IMR-90 (cell line): ENCODE results near the gene MAP7D1. TPM values are rescaled to one million over a fixed set of nuclear protein-coding genes. Genes with fewer than 3 reads are reported as not detected.

ENCODE experiments used
- ATAC-seq: fragments of 200-7000 bp; cut with Tn5 transposase; 2 replicates; pipeline ENCODE4 v1.9.1; 2020; ENCODE audit warnings: low read depth, mild to moderate bottlenecking, moderate library complexity
- BruUV-seq: library from RNA; stranded (reverse); fragments of 400-500 nt; replicated peaks from 2 replicates; lab custom pipeline; 2021; lab: Mats Ljungman, UMichigan
- CTCF ChIA-PET: fragments of 300-600 bp; formaldehyde crosslinking; extraction: SDS; loops from one replicate; lab custom pipeline; 2021; ENCODE audit warnings: antibody characterized with exemption; lab: Yijun Ruan, JAX
- POLR2A ChIA-PET: fragments of 300-600 bp; sonication (Branson Sonifier 250); formaldehyde crosslinking; loops from one replicate; lab custom pipeline; 2022; ENCODE audit warnings: antibody characterized with exemption; ENCODE audit not compliant: unreplicated experiment; lab: Charles Lee
- DNase-seq: peaks from one replicate; pipeline ENCODE4 v3.0.0; 2013
- H2AFZ ChIP-seq: replicated peaks from 2 replicates; pipeline ENCODE3; 2013; ENCODE audit warnings: low read length, mild to moderate bottlenecking; ENCODE audit not compliant: poor library complexity
- H2AK5ac ChIP-seq: 2 replicates; pipeline ENCODE4 v1.6.1; 2013; ENCODE audit warnings: low read depth, low read length, inconsistent platforms
- H2AK9ac ChIP-seq: replicated peaks from 2 replicates; pipeline ENCODE3; 2013; ENCODE audit warnings: mild to moderate bottlenecking, low read depth, low read length, moderate library complexity; ENCODE audit not compliant: poor library complexity
- H2BK120ac ChIP-seq: 2 replicates; pipeline ENCODE4 v1.6.1; 2013; ENCODE audit warnings: low read depth, low read length, inconsistent platforms
- H2BK15ac ChIP-seq: 3 replicates; pipeline ENCODE4 v1.6.1; 2013; ENCODE audit warnings: low read depth, low read length, inconsistent platforms
- H2BK20ac ChIP-seq: 2 replicates; pipeline ENCODE4 v1.6.1; 2013; ENCODE audit warnings: low read depth, mild to moderate bottlenecking, inconsistent platforms, low read length, moderate library complexity
- H2BK5ac ChIP-seq: 2 replicates; pipeline ENCODE4 v1.6.1; 2013; ENCODE audit warnings: mild to moderate bottlenecking, low read depth, low read length, inconsistent platforms; ENCODE audit not compliant: poor library complexity, severe bottlenecking
- H3K14ac ChIP-seq: replicated peaks from 2 replicates; pipeline ENCODE4 v1.6.1; 2013; ENCODE audit warnings: low read depth, low read length, inconsistent platforms
- H3K18ac ChIP-seq: 2 replicates; pipeline ENCODE4 v1.6.1; 2013; ENCODE audit warnings: low read depth, low read length, control low read depth
- H3K23ac ChIP-seq: 2 replicates; pipeline ENCODE4 v1.6.1; 2013; ENCODE audit warnings: low read depth, low read length, inconsistent platforms
- H3K27ac ChIP-seq: 2 replicates; pipeline ENCODE4 v1.5.1; 2013; ENCODE audit warnings: mild to moderate bottlenecking, control low read depth, low read length; ENCODE audit not compliant: insufficient read depth
- H3K27me3 ChIP-seq: 2 replicates; pipeline ENCODE4 v1.6.1; 2013; ENCODE audit warnings: low read length; ENCODE audit not compliant: control insufficient read depth, insufficient read depth
- H3K36me3 ChIP-seq: 2 replicates; pipeline ENCODE4 v1.6.1; 2013; ENCODE audit warnings: low read length, mixed read lengths; ENCODE audit not compliant: control insufficient read depth, insufficient read depth
- H3K4ac ChIP-seq: 2 replicates; pipeline ENCODE4 v1.6.1; 2013; ENCODE audit warnings: low read depth, low read length, inconsistent platforms
- H3K4me1 ChIP-seq: 2 replicates; pipeline ENCODE4 v1.6.1; 2013; ENCODE audit warnings: low read length, mixed read lengths; ENCODE audit not compliant: control insufficient read depth, insufficient read depth
- H3K4me2 ChIP-seq: 2 replicates; pipeline ENCODE4 v1.6.1; 2013; ENCODE audit warnings: low read depth, mild to moderate bottlenecking, control low read depth, low read length, moderate library complexity
- H3K4me3 ChIP-seq: 2 replicates; pipeline ENCODE4 v1.5.1; 2013; ENCODE audit warnings: low read depth, mild to moderate bottlenecking, control low read depth, low read length, moderate library complexity; ENCODE audit not compliant: insufficient read depth
- H3K56ac ChIP-seq: 2 replicates; pipeline ENCODE4 v1.6.1; 2013; ENCODE audit warnings: low read length, inconsistent platforms; ENCODE audit not compliant: insufficient read depth; ENCODE audit errors: extremely low read depth
- H3K79me1 ChIP-seq, 2 experiments: 2 replicates each; pipeline ENCODE4 v1.6.1; 2013; ENCODE audit warnings: low read length in 2 of 2, inconsistent platforms in 1 of 2, low read depth in 1 of 2
- H3K9ac ChIP-seq: 2 replicates; pipeline ENCODE4 v1.6.1; 2013; ENCODE audit warnings: low read depth, low read length, control low read depth
- H3K9me1 ChIP-seq: 2 replicates; pipeline ENCODE4 v1.6.1; 2013; ENCODE audit warnings: low read length, inconsistent platforms; ENCODE audit not compliant: insufficient read depth
- H3K9me3 ChIP-seq: 2 replicates; pipeline ENCODE4 v1.6.1; 2013; ENCODE audit warnings: low read length; ENCODE audit not compliant: control insufficient read depth, insufficient read depth
- H4K20me1 ChIP-seq: 2 replicates; pipeline ENCODE4 v1.6.1; 2013; ENCODE audit warnings: low read length, inconsistent platforms; ENCODE audit not compliant: insufficient read depth
- H4K5ac ChIP-seq: 2 replicates; pipeline ENCODE4 v1.6.1; 2013; ENCODE audit warnings: mild to moderate bottlenecking, low read depth, low read length, control low read depth
- H4K8ac ChIP-seq, 2 experiments: 2 replicates each; pipeline ENCODE4 v1.6.1; 2013; ENCODE audit warnings: low read depth in 2 of 2, low read length in 2 of 2, control low read depth in 1 of 2, inconsistent platforms in 1 of 2
- H4K91ac ChIP-seq: 2 replicates; pipeline ENCODE4 v1.6.1; 2013; ENCODE audit warnings: low read depth, low read length, inconsistent platforms; ENCODE audit not compliant: insufficient read depth
- BHLHE40 ChIP-seq: fragments of 150-350 bp; IDR thresholded peaks from 2 replicates; pipeline ENCODE4 v1.6.1; 2016; ENCODE audit warnings: mild to moderate bottlenecking, low read depth, low read length
- CEBPB ChIP-seq: IDR thresholded peaks from 2 replicates; pipeline ENCODE4 v1.6.1; 2012; ENCODE audit warnings: low read depth, low read length, improper control_type of control experiment
- CHD1 ChIP-seq: IDR thresholded peaks from 2 replicates; pipeline ENCODE4 v1.6.1; 2012; ENCODE audit warnings: low read depth, low read length, improper control_type of control experiment
- FOS ChIP-seq: fragments of 150-350 bp; IDR thresholded peaks from 2 replicates; pipeline ENCODE4 v1.6.1; 2016; ENCODE audit warnings: low read depth, low read length
- MAFK ChIP-seq: IDR thresholded peaks from 2 replicates; pipeline ENCODE4 v1.6.1; 2012; ENCODE audit warnings: low read depth, low read length, improper control_type of control experiment
- MAZ ChIP-seq: IDR thresholded peaks from 2 replicates; pipeline ENCODE4 v1.6.1; 2012; ENCODE audit warnings: low read depth, mild to moderate bottlenecking, low read length, improper control_type of control experiment, moderate library complexity, borderline replicate concordance
- MXI1 ChIP-seq: IDR thresholded peaks from 2 replicates; pipeline ENCODE4 v1.6.1; 2012; ENCODE audit warnings: low read depth, mild to moderate bottlenecking, low read length, moderate library complexity, borderline replicate concordance
- NFE2L2 ChIP-seq: fragments of 150-350 bp; IDR thresholded peaks from 2 replicates; pipeline ENCODE4 v1.6.1; 2016; ENCODE audit warnings: low read depth, mild to moderate bottlenecking, low read length
- POLR2A ChIP-seq: IDR thresholded peaks from 2 replicates; pipeline ENCODE4 v1.6.1; 2012; ENCODE audit warnings: mild to moderate bottlenecking, low read depth, low read length
- RAD21 ChIP-seq: IDR thresholded peaks from 2 replicates; pipeline ENCODE4 v1.6.1; 2012; ENCODE audit warnings: low read length, improper control_type of control experiment
- RFX5 ChIP-seq: IDR thresholded peaks from 2 replicates; pipeline ENCODE4 v1.8.0; 2012; ENCODE audit warnings: low read depth, mild to moderate bottlenecking, low read length, moderate library complexity
- SMC3 ChIP-seq: fragments of 150-350 bp; IDR thresholded peaks from 2 replicates; pipeline ENCODE4 v1.6.1; 2016; ENCODE audit warnings: low read depth, mild to moderate bottlenecking, antibody characterized with exemption, low read length, moderate library complexity
- WGBS, 2 experiments: methylation state at CpG; one replicate each; pipeline versions ENCODE4 v1.1.5 to v1.1.7; 2013; ENCODE audit warnings: missing lambda C conversion rate in 2 of 2; ENCODE audit not compliant: insufficient read length in 1 of 2; ENCODE audit errors: extremely low coverage in 2 of 2; 5-methylcytosine and 5-hydroxymethylcytosine counted together
- dilution Hi-C: fragments of 300-500 bp; cut with HindIII; formaldehyde crosslinking; loops from one replicate; pipeline ENCODE4 v1.14.3; 2018; ENCODE audit warnings: low sequenced_read_pairs; ENCODE audit not compliant: unreplicated experiment
- in situ Hi-C: fragments of 300-500 bp; cut with MboI; formaldehyde crosslinking; loops from 3 replicates; pipeline ENCODE4 v1.14.3; 2019; ENCODE audit warnings: low sequenced_read_pairs, inconsistent platforms, mixed read lengths
- intact Hi-C: fragments of 100-400 bp; cut with micrococcal nuclease; formaldehyde crosslinking; loops from 2 replicates; pipeline ENCODE4 v1.10.0; 2022
- polyA plus RNA-seq, 3 experiments: library from polyadenylated mRNA; depleted of rRNA; stranded (reverse); fragments of >200 nt; gene quantifications; 2 replicates each; pipeline ENCODE4 v1.2.3, GENCODE V29; 2012; ENCODE audit warnings: low replicate concordance in 1 of 3
- total RNA-seq: library from RNA; depleted of rRNA; stranded (reverse); fragments of >200 nt; gene quantifications from 2 replicates; pipeline ENCODE4 v1.2.3, GENCODE V29; 2012
- TF ChIP-seq, protein P1 (sequence below): conservative IDR thresholded peaks from 2 replicates; pipeline ENCODE4 v1.5.1; 2012; ENCODE audit warnings: mild to moderate bottlenecking, low read depth, low read length, improper control_type of control experiment
- TF ChIP-seq, protein P2 (sequence below): fragments of 150-350 bp; IDR thresholded peaks from 2 replicates; pipeline ENCODE4 v1.6.1; 2017; ENCODE audit warnings: mild to moderate bottlenecking, antibody characterized with exemption, low read length, low read depth
- TF ChIP-seq, protein P3 (sequence below): fragments of 150-350 bp; IDR thresholded peaks from 2 replicates; pipeline ENCODE4 v1.6.1; 2016; ENCODE audit warnings: low read depth, mild to moderate bottlenecking, low read length, moderate library complexity, borderline replicate concordance

MAP7D1 gene
- total and polyA plus RNA-seq, 2 of the 4 experiments (the other 2 are of a cell fraction) = 32.3 to 81.9 TPM

DNA sequence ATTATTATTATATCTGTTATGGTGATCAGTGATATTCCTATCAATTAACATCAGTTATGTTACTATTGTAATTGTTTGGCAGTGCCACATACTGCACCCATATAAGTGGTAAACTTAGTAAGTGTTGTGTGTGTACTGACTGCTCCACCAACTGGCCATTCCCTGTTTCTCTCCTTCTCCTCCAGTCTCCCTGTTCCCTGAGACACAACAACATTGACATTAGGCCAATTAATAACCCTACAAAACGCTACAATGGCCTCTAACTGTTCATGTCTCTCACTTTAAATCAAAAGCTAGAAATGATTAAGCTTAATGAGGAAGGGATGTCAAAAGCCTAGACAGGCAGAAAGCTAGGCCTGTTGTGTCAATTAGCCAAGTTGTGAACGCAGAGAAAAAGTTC lies 61.7 kb downstream of the MAP7D1 start:
- H2BK20ac ChIP-seq = no peak overlapping the region
- no TSS peak for BruUV-seq
- ChIA-PET POLR2A (no interaction called here), CTCF (interaction anchor here (0.7 to 1.2 kb wide), 3 partner anchors 29 to 72 kb away, joined by 3 to 6 read pairs (median 4); no protein-coding TSS in a partner anchor)
- no peak overlapping the region for H3K56ac ChIP-seq
- H4K8ac ChIP-seq = no peak overlapping the region
- H3K79me1 ChIP-seq = 0 out of 4 replicates have a peak, but pooled peaks cover 0 to 1% of the 10 kb centered on the region in 2 experiments
- H4K5ac ChIP-seq = no peak overlapping the region
- no peak overlapping the region for H3K4me3 ChIP-seq
- no peak overlapping the region for H2AK5ac ChIP-seq
- H3K23ac ChIP-seq = no peak overlapping the region
- H3K9ac ChIP-seq = no peak overlapping the region
- no peaks in the 10 kb centered on the region for H4K20me1 ChIP-seq
- no peak overlapping the region for H2AFZ ChIP-seq
- H3K27me3 ChIP-seq = no peaks in the 10 kb centered on the region
- no peaks in the 10 kb centered on the region for H3K36me3 ChIP-seq
- H3K4me2 ChIP-seq = no peak overlapping the region
- H3K4me1 ChIP-seq = no peaks in the 10 kb centered on the region
- no peak overlapping the region for H3K14ac ChIP-seq
- H3K9me1 ChIP-seq = no peaks in the 10 kb centered on the region
- TF ChIP-seq FOS = no peak
- TF ChIP-seq, protein P1, sequence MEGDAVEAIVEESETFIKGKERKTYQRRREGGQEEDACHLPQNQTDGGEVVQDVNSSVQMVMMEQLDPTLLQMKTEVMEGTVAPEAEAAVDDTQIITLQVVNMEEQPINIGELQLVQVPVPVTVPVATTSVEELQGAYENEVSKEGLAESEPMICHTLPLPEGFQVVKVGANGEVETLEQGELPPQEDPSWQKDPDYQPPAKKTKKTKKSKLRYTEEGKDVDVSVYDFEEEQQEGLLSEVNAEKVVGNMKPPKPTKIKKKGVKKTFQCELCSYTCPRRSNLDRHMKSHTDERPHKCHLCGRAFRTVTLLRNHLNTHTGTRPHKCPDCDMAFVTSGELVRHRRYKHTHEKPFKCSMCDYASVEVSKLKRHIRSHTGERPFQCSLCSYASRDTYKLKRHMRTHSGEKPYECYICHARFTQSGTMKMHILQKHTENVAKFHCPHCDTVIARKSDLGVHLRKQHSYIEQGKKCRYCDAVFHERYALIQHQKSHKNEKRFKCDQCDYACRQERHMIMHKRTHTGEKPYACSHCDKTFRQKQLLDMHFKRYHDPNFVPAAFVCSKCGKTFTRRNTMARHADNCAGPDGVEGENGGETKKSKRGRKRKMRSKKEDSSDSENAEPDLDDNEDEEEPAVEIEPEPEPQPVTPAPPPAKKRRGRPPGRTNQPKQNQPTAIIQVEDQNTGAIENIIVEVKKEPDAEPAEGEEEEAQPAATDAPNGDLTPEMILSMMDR = peak; percentile 45
- TF ChIP-seq, protein P2, sequence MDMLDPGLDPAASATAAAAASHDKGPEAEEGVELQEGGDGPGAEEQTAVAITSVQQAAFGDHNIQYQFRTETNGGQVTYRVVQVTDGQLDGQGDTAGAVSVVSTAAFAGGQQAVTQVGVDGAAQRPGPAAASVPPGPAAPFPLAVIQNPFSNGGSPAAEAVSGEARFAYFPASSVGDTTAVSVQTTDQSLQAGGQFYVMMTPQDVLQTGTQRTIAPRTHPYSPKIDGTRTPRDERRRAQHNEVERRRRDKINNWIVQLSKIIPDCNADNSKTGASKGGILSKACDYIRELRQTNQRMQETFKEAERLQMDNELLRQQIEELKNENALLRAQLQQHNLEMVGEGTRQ = no peak
- no peak for TF ChIP-seq CHD1
- no peak for TF ChIP-seq MXI1
- no peak for TF ChIP-seq CEBPB
- no peak for TF ChIP-seq RFX5
- TF ChIP-seq BHLHE40 = no peak
- TF ChIP-seq SMC3 = peak; percentile 32; the same call in 1 of the 2 replicates
- no peak for TF ChIP-seq MAZ
- TF ChIP-seq, protein P3, sequence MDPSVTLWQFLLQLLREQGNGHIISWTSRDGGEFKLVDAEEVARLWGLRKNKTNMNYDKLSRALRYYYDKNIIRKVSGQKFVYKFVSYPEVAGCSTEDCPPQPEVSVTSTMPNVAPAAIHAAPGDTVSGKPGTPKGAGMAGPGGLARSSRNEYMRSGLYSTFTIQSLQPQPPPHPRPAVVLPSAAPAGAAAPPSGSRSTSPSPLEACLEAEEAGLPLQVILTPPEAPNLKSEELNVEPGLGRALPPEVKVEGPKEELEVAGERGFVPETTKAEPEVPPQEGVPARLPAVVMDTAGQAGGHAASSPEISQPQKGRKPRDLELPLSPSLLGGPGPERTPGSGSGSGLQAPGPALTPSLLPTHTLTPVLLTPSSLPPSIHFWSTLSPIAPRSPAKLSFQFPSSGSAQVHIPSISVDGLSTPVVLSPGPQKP = no peak
- peak; percentile 51 for TF ChIP-seq RAD21
- no peak for TF ChIP-seq POLR2A
- TF ChIP-seq NFE2L2 = no peak
- no peak for TF ChIP-seq MAFK
- dilution Hi-C loops = no loop called here
- intact Hi-C loops = loop anchor here (2.0 to 10.0 kb wide), 2 partner anchors 69 to 113 kb away; partner anchors contain the start of gene TRAPPC3
- H2BK5ac ChIP-seq = no peak overlapping the region
- H3K9me3 ChIP-seq = no peaks in the 10 kb centered on the region
- no peak overlapping the region for H4K91ac ChIP-seq
- DNase-seq (peak; percentile 48), ATAC-seq (peak; percentile 76; the same call in 1 of the 2 replicates)
- no CpG with 5 or more reads among the region's 2 CpGs for WGBS, 2 experiments
- no peak overlapping the region for H2BK120ac ChIP-seq
- no peak overlapping the region for H3K27ac ChIP-seq
- H2AK9ac ChIP-seq = no peak overlapping the region
- in situ Hi-C loops = no loop called here
- H2BK15ac ChIP-seq = no peak overlapping the region
- no peak overlapping the region for H3K4ac ChIP-seq
- no peak overlapping the region for H3K18ac ChIP-seq
